Measurements from ENCODE around the gene SLC10A7. TPM values are rescaled to one million over a fixed set of nuclear protein-coding genes. Genes with fewer than 3 reads are reported as not detected.

The SLC10A7 gene
- total and polyA plus RNA-seq, 10 donors = 1.8 to 33.2 (median 18.4) TPM

DNA sequence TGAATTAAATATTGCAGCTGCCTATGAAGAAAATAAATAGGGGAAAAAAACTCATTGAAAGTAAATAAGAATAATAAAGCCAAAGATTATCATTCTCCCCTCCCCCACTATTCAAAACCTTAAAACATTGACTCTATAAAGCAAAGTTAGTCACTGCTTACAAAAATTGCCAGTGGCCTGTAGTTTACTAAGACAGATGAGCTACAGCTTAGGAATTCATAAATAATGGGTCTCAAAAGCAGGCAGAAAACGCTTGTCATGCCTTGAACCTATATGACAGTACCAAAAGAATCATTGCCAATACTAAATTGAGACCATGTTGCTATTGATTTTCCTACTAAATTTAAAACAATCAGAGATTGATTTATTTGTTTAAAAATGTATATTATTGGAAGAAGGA, 78.9 kb downstream of the SLC10A7 start:
- Histone ChIP-seq H3K27ac (no peak overlapping the region), H3K4me1 (no peaks in the 10 kb centered on the region), H3K36me3 (peaks cover 0 to 14% (median 0%) of the 10 kb centered on the region in 6 donors), H3K9me3 (peaks cover 0 to 5% (median 0%) of the 10 kb centered on the region in 8 donors), H3K27me3 (replicated peaks in 1 of 7) (no peaks in the 10 kb centered on the region), H3K4me3 (no peak overlapping the region)
- TF ChIP-seq POLR2A (IDR thresholded peaks at IDR 0.05) (no peak), POLR2AphosphoS5 (IDR thresholded peaks at IDR 0.05) (no peak)
- TF ChIP-seq, protein P1, sequence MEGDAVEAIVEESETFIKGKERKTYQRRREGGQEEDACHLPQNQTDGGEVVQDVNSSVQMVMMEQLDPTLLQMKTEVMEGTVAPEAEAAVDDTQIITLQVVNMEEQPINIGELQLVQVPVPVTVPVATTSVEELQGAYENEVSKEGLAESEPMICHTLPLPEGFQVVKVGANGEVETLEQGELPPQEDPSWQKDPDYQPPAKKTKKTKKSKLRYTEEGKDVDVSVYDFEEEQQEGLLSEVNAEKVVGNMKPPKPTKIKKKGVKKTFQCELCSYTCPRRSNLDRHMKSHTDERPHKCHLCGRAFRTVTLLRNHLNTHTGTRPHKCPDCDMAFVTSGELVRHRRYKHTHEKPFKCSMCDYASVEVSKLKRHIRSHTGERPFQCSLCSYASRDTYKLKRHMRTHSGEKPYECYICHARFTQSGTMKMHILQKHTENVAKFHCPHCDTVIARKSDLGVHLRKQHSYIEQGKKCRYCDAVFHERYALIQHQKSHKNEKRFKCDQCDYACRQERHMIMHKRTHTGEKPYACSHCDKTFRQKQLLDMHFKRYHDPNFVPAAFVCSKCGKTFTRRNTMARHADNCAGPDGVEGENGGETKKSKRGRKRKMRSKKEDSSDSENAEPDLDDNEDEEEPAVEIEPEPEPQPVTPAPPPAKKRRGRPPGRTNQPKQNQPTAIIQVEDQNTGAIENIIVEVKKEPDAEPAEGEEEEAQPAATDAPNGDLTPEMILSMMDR (IDR thresholded peaks at IDR 0.05 in 8 of 11, conservative IDR thresholded peaks at IDR 0.05 in 3 of 11) = no peak
- intact Hi-C loops (cut with DNase I; ENCODE audit: low total_unique reads) = no loop called here
- no peak for DNase-seq
- 86 to 98% (median 90%) methylated on average over 1 of the region's 1 CpG for WGBS, 5 donors

DNA sequence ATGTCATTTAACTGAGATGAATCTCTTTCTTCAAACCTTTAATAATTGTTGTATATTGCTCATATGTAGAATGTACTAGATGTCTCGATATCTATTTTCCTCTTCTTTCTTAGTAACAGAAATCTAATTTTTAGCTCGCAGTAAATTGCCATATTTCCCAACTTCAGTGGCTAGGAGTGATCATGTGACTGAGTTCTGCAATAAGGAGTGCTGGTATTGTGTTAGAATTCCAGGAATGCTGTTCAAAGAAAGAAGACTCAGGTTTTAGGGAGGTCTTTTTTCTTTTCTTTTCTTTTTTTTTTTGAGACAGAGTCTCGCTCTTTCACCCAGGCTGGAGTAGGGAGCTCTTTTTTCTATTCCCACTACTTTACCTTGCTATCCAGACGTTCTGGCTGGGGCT, 81.7 kb downstream of the SLC10A7 start:
- 82 to 93% (median 89%) methylated on average over 4 of the region's 4 CpGs for WGBS, 5 donors
- H3K27ac ChIP-seq = no peak overlapping the region
- no peak overlapping the region for H3K4me3 ChIP-seq
- H3K36me3 ChIP-seq = peaks cover 0 to under 1% (median 0%) of the 10 kb centered on the region in 6 donors
- intact Hi-C loops (cut with DNase I; ENCODE audit: low total_unique reads) = no loop called here
- TF ChIP-seq, protein P1 (IDR thresholded peaks at IDR 0.05 in 8 of 11, conservative IDR thresholded peaks at IDR 0.05 in 3 of 11) = no peak
- TF ChIP-seq POLR2A (IDR thresholded peaks at IDR 0.05) (no peak), POLR2AphosphoS5 (IDR thresholded peaks at IDR 0.05) (no peak)
- DNase-seq = no peak
- H3K4me1 ChIP-seq = no peaks in the 10 kb centered on the region
- no peaks in the 10 kb centered on the region for H3K9me3 ChIP-seq
- H3K27me3 ChIP-seq (replicated peaks in 1 of 7) = no peaks in the 10 kb centered on the region

DNA sequence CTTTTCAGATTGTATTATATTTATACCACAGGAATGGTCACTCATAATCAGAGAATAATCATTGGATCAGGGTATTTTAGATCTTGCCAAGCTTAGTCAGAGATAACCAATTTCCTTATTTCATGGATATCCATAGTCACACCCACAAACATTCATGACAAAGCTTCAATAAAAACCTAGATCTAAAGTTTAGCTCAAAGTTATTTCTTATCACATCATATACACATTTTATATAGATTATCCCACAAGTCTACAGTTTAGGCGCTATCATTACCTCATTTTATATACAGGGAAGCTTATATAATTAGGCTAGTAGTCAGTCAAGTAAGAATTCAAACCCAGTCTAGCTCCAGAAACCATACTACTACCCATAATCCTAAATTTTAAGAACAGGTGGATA, 82.3 kb downstream of the SLC10A7 start:
- no peak for DNase-seq
- 94 to 100% (median 95%) methylated on average over 1 of the region's 1 CpG for WGBS, 5 donors
- Histone ChIP-seq H3K36me3 (no peaks in the 10 kb centered on the region), H3K27ac (no peak overlapping the region), H3K27me3 (replicated peaks in 1 of 7) (no peaks in the 10 kb centered on the region), H3K4me1 (no peaks in the 10 kb centered on the region), H3K9me3 (no peaks in the 10 kb centered on the region), H3K4me3 (no peak overlapping the region)
- TF ChIP-seq POLR2A (IDR thresholded peaks at IDR 0.05) (no peak), POLR2AphosphoS5 (IDR thresholded peaks at IDR 0.05) (no peak)
- TF ChIP-seq, protein P1 (IDR thresholded peaks at IDR 0.05 in 8 of 11, conservative IDR thresholded peaks at IDR 0.05 in 3 of 11) = no peak
- intact Hi-C loops (cut with DNase I; ENCODE audit: low total_unique reads) = no loop called here

DNA sequence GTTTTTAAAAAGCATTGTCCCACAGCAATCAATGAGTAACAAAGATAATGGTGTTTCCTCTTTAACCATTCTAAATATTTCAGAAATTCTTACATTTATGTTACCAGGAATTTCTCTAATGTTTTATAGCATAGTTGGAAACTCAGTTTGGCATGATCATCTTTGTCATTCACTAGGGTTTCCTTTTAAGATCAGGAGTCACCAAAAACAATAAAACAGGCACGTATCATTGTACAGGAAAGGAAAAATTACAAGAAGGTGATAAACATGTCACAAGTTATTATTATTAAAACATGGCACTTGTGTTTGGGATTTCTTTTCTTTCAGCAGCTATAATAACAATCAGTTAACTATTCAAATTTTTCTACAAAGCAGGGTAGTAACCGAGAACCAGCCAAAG, 84.0 kb downstream of the SLC10A7 start:
- 81 to 89% (median 87%) methylated on average over 2 of the region's 2 CpGs for WGBS, 5 donors
- Histone ChIP-seq H3K27ac (no peak overlapping the region), H3K4me1 (no peaks in the 10 kb centered on the region), H3K9me3 (no peaks in the 10 kb centered on the region), H3K36me3 (no peaks in the 10 kb centered on the region), H3K4me3 (no peak overlapping the region), H3K27me3 (replicated peaks in 1 of 7) (no peaks in the 10 kb centered on the region)
- DNase-seq = no peak
- intact Hi-C loops (cut with DNase I; ENCODE audit: low total_unique reads) = no loop called here
- TF ChIP-seq, protein P1 (IDR thresholded peaks at IDR 0.05 in 8 of 11, conservative IDR thresholded peaks at IDR 0.05 in 3 of 11) = no peak
- TF ChIP-seq POLR2AphosphoS5 (IDR thresholded peaks at IDR 0.05) (no peak), POLR2A (IDR thresholded peaks at IDR 0.05) (no peak)
